ENCODE results near the gene EMP2.

EMP2 gene

DNA sequence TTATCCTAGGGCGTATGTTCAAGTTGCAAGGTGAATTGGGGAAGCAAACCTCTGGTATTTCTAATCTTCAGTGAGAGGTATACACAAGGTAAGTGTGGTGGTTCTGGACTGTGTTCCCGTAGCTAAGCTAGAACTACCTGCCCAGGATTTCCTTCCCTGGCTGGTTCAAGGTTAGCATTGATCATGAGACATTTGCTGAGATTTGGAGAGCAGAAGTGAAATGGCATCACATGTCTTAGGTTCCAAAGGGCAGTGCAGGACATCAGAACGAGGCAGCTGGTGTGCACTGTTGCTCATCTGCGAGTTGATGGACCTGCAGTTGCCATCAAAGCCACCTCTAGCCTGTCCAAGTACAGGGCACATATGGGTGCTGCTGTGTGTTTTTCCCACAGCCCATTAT is 95.2 kb downstream of the EMP2 start:
- DNase-seq: no peak

DNA sequence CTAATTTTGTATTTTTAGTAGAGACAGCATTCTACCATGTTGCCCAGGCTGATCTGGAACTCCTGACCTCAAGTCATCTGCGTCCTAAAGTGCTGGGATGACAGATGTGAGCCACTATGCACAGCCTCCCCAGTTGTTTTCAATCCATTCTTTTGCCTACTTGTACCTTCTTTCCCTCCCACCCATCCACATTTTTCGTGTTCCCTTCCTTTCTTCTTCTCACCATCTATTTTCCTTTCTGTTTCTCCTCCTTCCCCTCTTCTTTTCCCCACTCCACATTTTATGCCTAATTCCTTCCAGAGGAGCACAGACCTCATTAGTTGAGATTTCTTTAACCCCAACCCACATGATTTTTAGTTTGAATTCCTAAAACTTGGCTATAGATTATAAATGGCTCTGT is 100.2 kb downstream of the EMP2 start:
- DNase-seq: no peak

Data from right kidney (tissue), 1 donor.